Stimulated activated memory B cell treated with anti-CD40 and anti-IgM and Interleukin-4, amounts not matched to agents 10 μg/mL and 1 μg/mL and 100 μg/mL, for 72 hours (primary cell): ENCODE data around the gene METTL17.

ENCODE experiments used
- ATAC-seq: fragments of 150-1000 bp; cut with Tn5 transposase; 2 replicates; pipeline ENCODE4 v1.10.0; 2021
- H3K27ac Mint-ChIP-seq: one replicate; pipeline ENCODE4 v1.8.0; 2022; ENCODE audit warnings: mild to moderate bottlenecking, mixed read lengths
- H3K27me3 Mint-ChIP-seq: one replicate; pipeline ENCODE4 v1.8.0; 2022; ENCODE audit warnings: mixed read lengths
- H3K36me3 Mint-ChIP-seq: one replicate; pipeline ENCODE4 v1.8.0; 2022; ENCODE audit warnings: mixed read lengths
- H3K4me1 Mint-ChIP-seq: one replicate; pipeline ENCODE4 v1.8.0; 2022; ENCODE audit warnings: mixed read lengths
- H3K4me3 Mint-ChIP-seq: one replicate; pipeline ENCODE4 v1.8.0; 2022; ENCODE audit warnings: mild to moderate bottlenecking, moderate library complexity, mixed read lengths
- H3K9me3 Mint-ChIP-seq: one replicate; pipeline ENCODE4 v1.8.0; 2022; ENCODE audit warnings: mixed read lengths

METTL17 gene

GRCh38 chr14:21011136-21011535 is 21.4 kb downstream of the METTL17 start:
- ATAC-seq, result no peak
- H3K9me3 Mint-ChIP-seq, result no peaks in the 10 kb centered on the region

GRCh38 chr14:21014761-21015190 is 25.0 kb downstream of the METTL17 start:
- no peaks in the 10 kb centered on the region for H3K36me3 Mint-ChIP-seq
- H3K4me1 Mint-ChIP-seq, result peaks cover 6% of the 10 kb centered on the region
- no peak overlapping the region for H3K27ac Mint-ChIP-seq
- ATAC-seq, result peak; percentile 68
- no peaks in the 10 kb centered on the region for H3K9me3 Mint-ChIP-seq
- no peak overlapping the region for H3K4me3 Mint-ChIP-seq
- peaks cover 35% of the 10 kb centered on the region for H3K27me3 Mint-ChIP-seq

More at GRCh38 chr14:21011136-21011535, 21.4 kb downstream of the METTL17 start:
- Mint-ChIP-seq H3K4me3 (no peak overlapping the region), H3K27ac (no peak overlapping the region), H3K36me3 (no peaks in the 10 kb centered on the region), H3K4me1 (peaks cover 6% of the 10 kb centered on the region), H3K27me3 (peaks cover 35% of the 10 kb centered on the region)

GRCh38 chr14:21015312-21015711 is 25.5 kb downstream of the METTL17 start:
- H3K27ac Mint-ChIP-seq, result no peak overlapping the region
- peaks cover 6% of the 10 kb centered on the region for H3K4me1 Mint-ChIP-seq
- no peaks in the 10 kb centered on the region for H3K9me3 Mint-ChIP-seq
- H3K27me3 Mint-ChIP-seq, result peaks cover 35% of the 10 kb centered on the region
- H3K36me3 Mint-ChIP-seq, result no peaks in the 10 kb centered on the region
- no peak for ATAC-seq
- H3K4me3 Mint-ChIP-seq, result no peak overlapping the region

GRCh38 chr14:21016413-21017190 is 26.8 kb downstream of the METTL17 start:
- Mint-ChIP-seq H3K4me1 (peaks cover 6% of the 10 kb centered on the region), H3K4me3 (no peak overlapping the region), H3K27ac (no peak overlapping the region), H3K9me3 (no peaks in the 10 kb centered on the region), H3K27me3 (peaks cover 26% of the 10 kb centered on the region), H3K36me3 (no peaks in the 10 kb centered on the region)
- ATAC-seq, result no peak

- no peak for ATAC-seq
- Mint-ChIP-seq H3K36me3 (no peaks in the 10 kb centered on the region), H3K9me3 (no peaks in the 10 kb centered on the region), H3K27ac (no peak overlapping the region), H3K4me1 (peaks cover 9% of the 10 kb centered on the region), H3K4me3 (no peak overlapping the region), H3K27me3 (peaks cover 24% of the 10 kb centered on the region)
Measured at GRCh38 chr14:21017528-21018245, 27.9 kb downstream of the METTL17 start.

GRCh38 chr14:21018286-21018685 is 28.5 kb downstream of the METTL17 start:
- Mint-ChIP-seq H3K36me3 (no peaks in the 10 kb centered on the region), H3K27ac (no peak overlapping the region), H3K4me3 (no peak overlapping the region), H3K4me1 (peaks cover 14% of the 10 kb centered on the region), H3K9me3 (no peaks in the 10 kb centered on the region), H3K27me3 (peaks cover 22% of the 10 kb centered on the region)
- no peak for ATAC-seq

- ATAC-seq, result no peak
- H3K4me3 Mint-ChIP-seq, result no peak overlapping the region
Measured at GRCh38 chr14:21018781-21019180, 29.0 kb downstream of the METTL17 start.

GRCh38 chr14:21019366-21019765 is 29.6 kb downstream of the METTL17 start:
- H3K9me3 Mint-ChIP-seq, result no peaks in the 10 kb centered on the region
- peaks cover 12% of the 10 kb centered on the region for H3K27me3 Mint-ChIP-seq
- H3K27ac Mint-ChIP-seq, result no peak overlapping the region
- H3K4me1 Mint-ChIP-seq, result peaks cover 19% of the 10 kb centered on the region
- ATAC-seq, result no peak
- no peak overlapping the region for H3K4me3 Mint-ChIP-seq
- H3K36me3 Mint-ChIP-seq, result no peaks in the 10 kb centered on the region

More at GRCh38 chr14:21018781-21019180, 29.0 kb downstream of the METTL17 start:
- Mint-ChIP-seq H3K36me3 (no peaks in the 10 kb centered on the region), H3K9me3 (no peaks in the 10 kb centered on the region), H3K4me1 (peaks cover 14% of the 10 kb centered on the region), H3K27me3 (peaks cover 18% of the 10 kb centered on the region), H3K27ac (no peak overlapping the region)

- no peak overlapping the region for H3K4me3 Mint-ChIP-seq
- H3K9me3 Mint-ChIP-seq, result no peaks in the 10 kb centered on the region
- no peaks in the 10 kb centered on the region for H3K36me3 Mint-ChIP-seq
- peaks cover 16% of the 10 kb centered on the region for H3K4me1 Mint-ChIP-seq
- peaks cover 11% of the 10 kb centered on the region for H3K27me3 Mint-ChIP-seq
- ATAC-seq, result no peak
- H3K27ac Mint-ChIP-seq, result no peak overlapping the region
Measured at GRCh38 chr14:21020977-21021545, 31.3 kb downstream of the METTL17 start.

- Mint-ChIP-seq H3K36me3 (no peaks in the 10 kb centered on the region), H3K27me3 (peaks cover 11% of the 10 kb centered on the region), H3K9me3 (no peaks in the 10 kb centered on the region), H3K4me1 (peaks cover 16% of the 10 kb centered on the region), H3K27ac (no peak overlapping the region), H3K4me3 (no peak overlapping the region)
- no peak for ATAC-seq
Measured at GRCh38 chr14:21022686-21023085, 32.9 kb downstream of the METTL17 start.

GRCh38 chr14:21023174-21023573 is 33.4 kb downstream of the METTL17 start:
- no peak overlapping the region for H3K27ac Mint-ChIP-seq
- no peaks in the 10 kb centered on the region for H3K36me3 Mint-ChIP-seq
- peaks cover 11% of the 10 kb centered on the region for H3K27me3 Mint-ChIP-seq
- no peak overlapping the region for H3K4me3 Mint-ChIP-seq
- H3K4me1 Mint-ChIP-seq, result peaks cover 16% of the 10 kb centered on the region
- ATAC-seq, result no peak
- no peaks in the 10 kb centered on the region for H3K9me3 Mint-ChIP-seq

GRCh38 chr14:21023817-21024584 is 34.2 kb downstream of the METTL17 start:
- peaks cover 16% of the 10 kb centered on the region for H3K4me1 Mint-ChIP-seq
- H3K27ac Mint-ChIP-seq, result peak overlapping the region; percentile 65
- peaks cover 11% of the 10 kb centered on the region for H3K27me3 Mint-ChIP-seq
- H3K4me3 Mint-ChIP-seq, result peak overlapping the region; percentile 81
- no peak for ATAC-seq
- H3K36me3 Mint-ChIP-seq, result no peaks in the 10 kb centered on the region
- no peaks in the 10 kb centered on the region for H3K9me3 Mint-ChIP-seq

- Mint-ChIP-seq H3K9me3 (no peaks in the 10 kb centered on the region), H3K4me3 (peak within 1 kb of the TSS; percentile 81), H3K27ac (peak within 1 kb of the TSS; percentile 65), H3K36me3 (no peaks in the 10 kb centered on the region), H3K27me3 (peaks cover 11% of the 10 kb centered on the region), H3K4me1 (peaks cover 16% of the 10 kb centered on the region)
- peak; percentile 82 for ATAC-seq
Measured at GRCh38 chr14:21024585-21025370, 35.0 kb downstream of the METTL17 start, which contains the start of gene NDRG2. NDRG2 (minus strand) TSS chr14:21025061; CDS start chr14:21023315, 1,746 bp downstream.
